IPS DF 4.7 (cell line): Measurements from ENCODE around the gene MYT1.
A peak's percentile ranks its signal among the peaks of the same experiment; 100 is the strongest.

Experiments
- DNase-seq: peaks from one replicate; pipeline ENCODE4 v3.0.0-alpha.2; 2013; ENCODE audit warnings: low spot score; ENCODE audit errors: extremely low read depth

The MYT1 gene

GRCh38 chr20:64188682-64189529 lies 24.7 kb downstream of the MYT1 start:
- peak; percentile 62 for DNase-seq

- DNase-seq = no peak
Measured at GRCh38 chr20:64189530-64189966, 25.3 kb downstream of the MYT1 start.

GRCh38 chr20:64189986-64190385 lies 25.7 kb downstream of the MYT1 start:
- DNase-seq = no peak

- no peak for DNase-seq
Measured at GRCh38 chr20:64191002-64191401, 26.8 kb downstream of the MYT1 start.

GRCh38 chr20:64192406-64192805 lies 28.2 kb downstream of the MYT1 start:
- DNase-seq = no peak

GRCh38 chr20:64193058-64193457 lies 28.8 kb downstream of the MYT1 start:
- no peak for DNase-seq

- no peak for DNase-seq
Measured at GRCh38 chr20:64194269-64194668, 30.0 kb downstream of the MYT1 start.

GRCh38 chr20:64196309-64196708 lies 32.1 kb downstream of the MYT1 start:
- DNase-seq = no peak

GRCh38 chr20:64196847-64197306 lies 32.6 kb downstream of the MYT1 start:
- DNase-seq = no peak

GRCh38 chr20:64198347-64198746 lies 34.1 kb downstream of the MYT1 start:
- no peak for DNase-seq

GRCh38 chr20:64199395-64199794 lies 35.1 kb downstream of the MYT1 start:
- no peak for DNase-seq

- no peak for DNase-seq
Measured at GRCh38 chr20:64200740-64201139, 36.5 kb downstream of the MYT1 start.

- no peak for DNase-seq
Measured at GRCh38 chr20:64201653-64202052, 37.4 kb downstream of the MYT1 start.

- DNase-seq = no peak
Measured at GRCh38 chr20:64203037-64203777, 39.0 kb downstream of the MYT1 start.

GRCh38 chr20:64205611-64206026 lies 41.4 kb downstream of the MYT1 start:
- no peak for DNase-seq

GRCh38 chr20:64206614-64207013 lies 42.4 kb downstream of the MYT1 start:
- DNase-seq = no peak

GRCh38 chr20:64207641-64208590 lies 43.7 kb downstream of the MYT1 start:
- no peak for DNase-seq

- no peak for DNase-seq
Measured at GRCh38 chr20:64209148-64209547, 44.9 kb downstream of the MYT1 start.

- no peak for DNase-seq
Measured at GRCh38 chr20:64210656-64211369, 46.6 kb downstream of the MYT1 start.

GRCh38 chr20:64211874-64212658 lies 47.8 kb downstream of the MYT1 start:
- no peak for DNase-seq
